Mesothelial cell of epicardium (in vitro differentiated cells): ENCODE measurements around the gene RPRD1A. TPM values are rescaled to one million over a fixed set of nuclear protein-coding genes. Genes with fewer than 3 reads are reported as not detected.

Source experiments
- DNase-seq, 2 experiments: peaks; one replicate each; pipeline ENCODE4 v3.0.0; 2021; ENCODE audit warnings: low spot score in 2 of 2; ENCODE audit not compliant: unreplicated experiment in 2 of 2
- H3K27ac Mint-ChIP-seq: 2 replicates; pipeline ENCODE4 v1.8.0; 2021; ENCODE audit warnings: mixed read lengths
- H3K27me3 Mint-ChIP-seq: 2 replicates; pipeline ENCODE4 v1.8.0; 2021; ENCODE audit warnings: low read depth, mixed read lengths
- H3K36me3 Mint-ChIP-seq: 2 replicates; pipeline ENCODE4 v1.8.0; 2021; ENCODE audit warnings: mixed read lengths
- H3K4me1 Mint-ChIP-seq: 2 replicates; pipeline ENCODE4 v1.8.0; 2021; ENCODE audit warnings: mixed read lengths
- H3K4me3 Mint-ChIP-seq: 2 replicates; pipeline ENCODE4 v1.8.0; 2021; ENCODE audit warnings: mild to moderate bottlenecking, moderate library complexity, mixed read lengths
- H3K9me3 Mint-ChIP-seq: 2 replicates; pipeline ENCODE4 v1.8.0; 2021; ENCODE audit warnings: mixed read lengths
- total RNA-seq: library from RNA; stranded (reverse); gene quantifications from 3 replicates; pipeline ENCODE4 v1.2.1, GENCODE V29; 2021
- TF ChIP-seq, protein P1 (sequence below): fragments of 200-600 bp; sonication (generic); IDR thresholded peaks from one replicate; pipeline ENCODE4 v1.5.0; 2021; ENCODE audit warnings: antibody characterized with exemption; ENCODE audit not compliant: unreplicated experiment

Gene RPRD1A
- total RNA-seq, 1 donor from 2014 or later: 67.0 TPM

DNA sequence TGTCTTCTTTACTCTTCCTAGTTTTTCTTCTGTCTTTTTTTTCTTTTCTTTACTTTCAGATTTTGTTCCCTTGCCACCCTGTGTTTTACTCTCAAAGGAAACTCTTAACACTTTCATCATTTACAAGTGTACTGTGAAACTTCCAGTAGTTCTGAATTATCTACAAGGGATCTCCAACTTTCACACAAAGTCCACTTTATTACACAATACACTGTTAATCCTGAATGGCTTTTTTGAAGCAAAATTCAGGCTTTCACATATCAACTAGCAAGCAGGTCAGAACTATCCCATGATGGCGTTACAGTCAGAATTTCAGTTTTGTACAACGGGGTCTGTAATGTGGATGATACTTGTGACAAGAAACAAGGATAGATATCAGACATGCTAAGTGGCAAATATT is 60.4 kb downstream of the RPRD1A start:
- Mint-ChIP-seq H3K9me3 (no peaks in the 10 kb centered on the region), H3K27me3 (no peaks in the 10 kb centered on the region), H3K4me1 (no peaks in the 10 kb centered on the region), H3K4me3 (no peak overlapping the region), H3K36me3 (no peaks in the 10 kb centered on the region), H3K27ac (no peak overlapping the region)
- no peak for DNase-seq
- TF ChIP-seq, protein P1, sequence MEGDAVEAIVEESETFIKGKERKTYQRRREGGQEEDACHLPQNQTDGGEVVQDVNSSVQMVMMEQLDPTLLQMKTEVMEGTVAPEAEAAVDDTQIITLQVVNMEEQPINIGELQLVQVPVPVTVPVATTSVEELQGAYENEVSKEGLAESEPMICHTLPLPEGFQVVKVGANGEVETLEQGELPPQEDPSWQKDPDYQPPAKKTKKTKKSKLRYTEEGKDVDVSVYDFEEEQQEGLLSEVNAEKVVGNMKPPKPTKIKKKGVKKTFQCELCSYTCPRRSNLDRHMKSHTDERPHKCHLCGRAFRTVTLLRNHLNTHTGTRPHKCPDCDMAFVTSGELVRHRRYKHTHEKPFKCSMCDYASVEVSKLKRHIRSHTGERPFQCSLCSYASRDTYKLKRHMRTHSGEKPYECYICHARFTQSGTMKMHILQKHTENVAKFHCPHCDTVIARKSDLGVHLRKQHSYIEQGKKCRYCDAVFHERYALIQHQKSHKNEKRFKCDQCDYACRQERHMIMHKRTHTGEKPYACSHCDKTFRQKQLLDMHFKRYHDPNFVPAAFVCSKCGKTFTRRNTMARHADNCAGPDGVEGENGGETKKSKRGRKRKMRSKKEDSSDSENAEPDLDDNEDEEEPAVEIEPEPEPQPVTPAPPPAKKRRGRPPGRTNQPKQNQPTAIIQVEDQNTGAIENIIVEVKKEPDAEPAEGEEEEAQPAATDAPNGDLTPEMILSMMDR: no peak

DNA sequence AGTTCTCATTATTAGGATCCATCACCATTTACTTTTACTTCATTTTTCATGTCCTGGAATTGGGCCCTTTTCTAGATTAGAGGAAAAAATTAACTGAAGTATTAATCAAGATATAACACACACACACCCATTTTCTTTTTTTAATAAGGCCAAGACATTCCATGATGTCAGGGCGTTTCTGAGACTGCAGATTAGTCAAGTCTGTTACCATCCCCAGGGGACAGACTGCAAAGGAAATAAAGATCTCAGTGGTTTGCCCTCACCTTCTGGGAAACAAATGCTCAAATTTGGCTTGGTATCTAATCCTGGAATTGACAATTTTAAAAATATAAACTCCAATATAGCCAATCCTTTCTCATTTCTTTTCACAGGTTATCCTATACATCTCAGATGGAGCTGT is 67.4 kb downstream of the RPRD1A start:
- no peak for DNase-seq
- H3K4me1 Mint-ChIP-seq: peaks cover 9% of the 10 kb centered on the region
- H3K9me3 Mint-ChIP-seq: no peaks in the 10 kb centered on the region
- TF ChIP-seq, protein P1: no peak
- no peaks in the 10 kb centered on the region for H3K36me3 Mint-ChIP-seq
- H3K4me3 Mint-ChIP-seq: no peak overlapping the region
- no peaks in the 10 kb centered on the region for H3K27me3 Mint-ChIP-seq
- H3K27ac Mint-ChIP-seq: no peak overlapping the region

DNA sequence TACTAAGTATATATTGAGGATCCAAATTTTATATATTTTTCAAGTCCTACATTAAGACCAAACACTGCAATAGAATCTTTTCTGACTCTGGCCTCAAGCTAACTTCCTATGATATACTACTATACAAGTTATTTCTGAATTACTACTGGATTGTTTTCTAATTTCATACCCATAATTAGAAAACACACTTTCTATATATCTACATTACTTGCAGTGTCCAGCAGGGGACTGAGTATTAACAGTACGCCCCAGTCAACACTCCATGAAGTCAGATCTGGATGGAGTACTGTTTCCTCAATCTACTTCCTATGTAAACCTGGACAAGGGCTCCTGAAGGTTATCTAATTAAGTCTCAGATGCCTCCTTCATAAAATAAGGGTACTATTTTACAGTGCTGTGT is 68.4 kb downstream of the RPRD1A start:
- Mint-ChIP-seq H3K9me3 (no peaks in the 10 kb centered on the region), H3K27me3 (no peaks in the 10 kb centered on the region), H3K4me3 (no peak overlapping the region), H3K36me3 (no peaks in the 10 kb centered on the region), H3K27ac (no peak overlapping the region), H3K4me1 (peaks cover 9% of the 10 kb centered on the region)
- no peak for DNase-seq
- TF ChIP-seq, protein P1: peak; percentile 68

DNA sequence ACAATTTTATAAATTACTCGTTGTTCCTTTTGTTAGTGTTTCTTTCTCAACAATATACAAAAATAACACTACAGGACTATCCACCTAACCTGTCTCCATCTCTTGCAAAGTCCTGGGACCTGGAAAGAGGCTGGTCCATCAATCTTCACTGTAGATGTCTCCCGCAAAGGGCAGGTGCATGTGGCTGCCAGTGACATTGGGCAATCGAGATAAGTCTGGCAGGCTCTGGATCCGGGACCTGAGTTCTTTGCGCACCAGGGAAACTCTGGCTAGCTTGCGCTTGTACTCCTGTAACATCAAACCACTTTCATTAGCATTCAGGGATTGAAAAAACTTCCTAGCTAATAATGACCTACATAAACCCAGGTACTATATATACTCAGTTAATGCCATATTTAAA is 74.3 kb downstream of the RPRD1A start:
- no peaks in the 10 kb centered on the region for H3K9me3 Mint-ChIP-seq
- TF ChIP-seq, protein P1: no peak
- DNase-seq: no peak
- peaks cover 8% of the 10 kb centered on the region for H3K36me3 Mint-ChIP-seq
- H3K4me1 Mint-ChIP-seq: no peaks in the 10 kb centered on the region
- H3K27me3 Mint-ChIP-seq: no peaks in the 10 kb centered on the region
- H3K4me3 Mint-ChIP-seq: no peak overlapping the region
- H3K27ac Mint-ChIP-seq: no peak overlapping the region

DNA sequence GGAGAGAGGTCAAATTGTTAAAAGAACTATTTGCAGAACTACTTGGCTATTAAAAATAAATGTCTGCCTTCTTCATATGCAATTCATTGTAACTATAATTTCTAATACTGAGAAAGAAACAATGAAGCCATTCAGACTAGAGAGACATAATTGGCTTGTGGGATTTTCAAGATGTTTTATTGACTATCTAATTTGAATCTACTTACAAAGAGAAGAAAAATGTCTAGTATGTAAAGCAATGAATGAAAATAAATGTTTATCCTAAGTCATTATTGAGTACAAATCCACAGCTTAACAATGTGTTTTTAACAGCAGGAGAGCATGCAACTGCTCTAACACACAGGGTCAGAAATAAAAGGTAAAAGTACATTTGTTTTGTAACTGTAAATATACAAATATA is 75.7 kb downstream of the RPRD1A start:
- TF ChIP-seq, protein P1: no peak
- Mint-ChIP-seq H3K36me3 (peaks cover 13% of the 10 kb centered on the region), H3K9me3 (no peaks in the 10 kb centered on the region), H3K27me3 (no peaks in the 10 kb centered on the region), H3K27ac (no peak overlapping the region), H3K4me3 (no peak overlapping the region), H3K4me1 (no peaks in the 10 kb centered on the region)
- DNase-seq: no peak

DNA sequence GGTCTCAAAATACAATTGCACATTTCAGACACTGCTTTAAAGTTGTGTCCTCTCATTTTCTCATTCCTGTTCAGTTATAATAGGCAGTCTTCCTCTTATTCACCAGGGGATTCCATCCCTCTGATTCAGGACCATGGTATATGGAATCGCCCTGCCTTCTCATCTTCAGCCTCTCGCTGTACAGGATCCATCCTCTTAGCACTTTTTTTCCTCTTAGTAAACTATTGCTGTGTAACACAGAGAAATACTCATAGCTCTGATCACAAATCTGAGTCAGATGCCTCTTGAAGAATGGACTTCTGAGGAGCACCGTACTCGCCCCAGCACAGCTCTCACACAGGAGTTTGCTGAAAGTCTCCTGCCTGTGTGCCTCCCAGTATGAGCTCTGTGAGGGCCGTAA is 83.5 kb downstream of the RPRD1A start:
- Mint-ChIP-seq H3K27me3 (no peaks in the 10 kb centered on the region), H3K27ac (peak overlapping the region; percentile 24), H3K4me1 (no peaks in the 10 kb centered on the region), H3K4me3 (no peak overlapping the region), H3K9me3 (peaks cover 6% of the 10 kb centered on the region), H3K36me3 (peaks cover 39% of the 10 kb centered on the region)
- DNase-seq: no peak
- TF ChIP-seq, protein P1: no peak
